Choroid plexus epithelial cell (primary cell): ENCODE data around the gene ELK4.

Experiments
- DNase-seq: peaks from one replicate; pipeline ENCODE4 v3.0.0-alpha.2; 2010; ENCODE audit warnings: low read depth
- H3K4me3 ChIP-seq: 2 replicates; pipeline ENCODE4 v1.5.1; 2011; ENCODE audit warnings: low read depth, mild to moderate bottlenecking, control low read depth, low read length, moderate library complexity
- CTCF ChIP-seq: conservative IDR thresholded peaks from 2 replicates; pipeline ENCODE4 v1.5.1; 2011; ENCODE audit warnings: low read depth, mild to moderate bottlenecking, control low read depth, inconsistent platforms, low read length, moderate library complexity

Gene ELK4

GRCh38 chr1:205568469-205569361 is 63.1 kb downstream of the ELK4 start:
- TF ChIP-seq CTCF, result no peak
- DNase-seq, result no peak
- H3K4me3 ChIP-seq, result no peak overlapping the region

GRCh38 chr1:205568135-205568468 is 63.7 kb downstream of the ELK4 start:
- DNase-seq, result no peak
- TF ChIP-seq CTCF, result no peak
- H3K4me3 ChIP-seq, result no peak overlapping the region

GRCh38 chr1:205567716-205568115 is 64.1 kb downstream of the ELK4 start:
- DNase-seq, result no peak
- TF ChIP-seq CTCF, result no peak
- no peak overlapping the region for H3K4me3 ChIP-seq

GRCh38 chr1:205565799-205566198 is 66.0 kb downstream of the ELK4 start:
- no peak for DNase-seq
- no peak for TF ChIP-seq CTCF
- no peak overlapping the region for H3K4me3 ChIP-seq

- no peak overlapping the region for H3K4me3 ChIP-seq
- TF ChIP-seq CTCF, result no peak
- no peak for DNase-seq
Measured at GRCh38 chr1:205563927-205564441, 67.8 kb downstream of the ELK4 start.

GRCh38 chr1:205561501-205562203 is 70.2 kb downstream of the ELK4 start:
- no peak overlapping the region for H3K4me3 ChIP-seq
- TF ChIP-seq CTCF, result no peak
- DNase-seq, result no peak
